HCT116 (cell line): ENCODE results near the gene DEPDC5. TPM values are rescaled to one million over a fixed set of nuclear protein-coding genes. Genes with fewer than 3 reads are reported as not detected.
A peak's percentile ranks its signal among the peaks of the same experiment; 100 is the strongest.

Source experiments
- ATAC-seq: fragments of 200-7000 bp; cut with Tn5 transposase; 2 replicates; pipeline ENCODE4 v1.9.1; 2020; ENCODE audit warnings: mild to moderate bottlenecking, moderate library complexity
- BruUV-seq: library from RNA; stranded (reverse); fragments of 400-500 nt; replicated peaks from 2 replicates; lab custom pipeline; 2021; lab: Mats Ljungman, UMichigan
- CTCF ChIA-PET: fragments of 300-600 bp; sonication (Branson Sonifier 250); formaldehyde crosslinking; loops from one replicate; lab custom pipeline; 2021; ENCODE audit warnings: antibody characterized with exemption; lab: Charles Lee
- POLR2A ChIA-PET: fragments of 300-600, 350-600 bp; sonication (Branson Sonifier 250); formaldehyde crosslinking; loops from one replicate; lab custom pipeline; 2021; ENCODE audit warnings: antibody characterized with exemption; lab: Charles Lee
- RAD21 ChIA-PET, 2 experiments: fragments of 300-600 bp; sonication (Branson Sonifier 250); formaldehyde crosslinking; loops; one replicate each; lab custom pipeline; 2023; ENCODE audit warnings: low total read pairs in 2 of 2; ENCODE audit not compliant: uncharacterized antibody in 2 of 2, unreplicated experiment in 2 of 2, low non-redundant PET in 1 of 2; lab: Charles Lee
- DNase-seq: peaks from one replicate; pipeline ENCODE4 v3.0.0-alpha.2; 2010; ENCODE audit warnings: low read depth, low spot score
- H2AFZ ChIP-seq: fragments of 200-600 bp; shearing (Covaris generic), sonication (generic); 2 replicates; pipeline ENCODE4 v1.6.1; 2017; ENCODE audit warnings: low read depth, mixed run types, mixed read lengths, antibody characterized with exemption, low read length; ENCODE audit not compliant: poor library complexity, severe bottlenecking
- H3K27ac ChIP-seq: 2 replicates; pipeline ENCODE4 v1.5.1; 2012; ENCODE audit warnings: low read depth, low read length
- H3K27me3 ChIP-seq: fragments of 200-600 bp; sonication (generic); 2 replicates; pipeline ENCODE4 v1.6.1; 2016; ENCODE audit warnings: mixed run types, low read length, mixed read lengths; ENCODE audit not compliant: insufficient read depth
- H3K36me3 ChIP-seq, 2 experiments: fragments of 200-500 bp in 1 of 2; fragments of 200-600 bp in 1 of 2; sonication (Bioruptor generic) in 1 of 2; sonication (generic) in 1 of 2; 2 replicates each; pipeline versions ENCODE4 v1.5.1 to v1.6.1; 2014 to 2016; ENCODE audit warnings: low read length in 2 of 2, inconsistent platforms in 1 of 2, mixed read lengths in 1 of 2, mixed run types in 1 of 2; ENCODE audit not compliant: insufficient read depth in 2 of 2, control insufficient read depth in 1 of 2
- H3K4me1 ChIP-seq, 2 experiments: fragments of 200-600 bp in 1 of 2; sonication (generic) in 1 of 2; 2 replicates each; pipeline versions ENCODE4 v1.5.1 to v1.6.1; 2012 to 2017; ENCODE audit warnings: low read length in 2 of 2, inconsistent platforms in 1 of 2, mild to moderate bottlenecking in 1 of 2, mixed read lengths in 1 of 2, mixed run types in 1 of 2, moderate library complexity in 1 of 2; ENCODE audit not compliant: insufficient read depth in 2 of 2, control insufficient read depth in 1 of 2
- H3K4me2 ChIP-seq: fragments of 200-600 bp; sonication (generic); 2 replicates; pipeline ENCODE4 v1.6.1; 2017; ENCODE audit warnings: mixed run types, low read length, mixed read lengths
- H3K4me3 ChIP-seq, 2 experiments: fragments of 200-600 bp in 1 of 2; sonication (generic) in 1 of 2; replicated peaks in 1 of 2; 2 replicates each; pipeline ENCODE4 v1.5.1; 2011 to 2016; ENCODE audit warnings: low read length in 2 of 2, control low read depth in 1 of 2, low read depth in 1 of 2, mild to moderate bottlenecking in 1 of 2, mixed read lengths in 1 of 2, mixed run types in 1 of 2
- H3K79me2 ChIP-seq: fragments of 200-600 bp; sonication (generic); 2 replicates; pipeline ENCODE4 v1.6.1; 2017; ENCODE audit warnings: mild to moderate bottlenecking, mixed run types, low read length, moderate library complexity, mixed read lengths; ENCODE audit not compliant: insufficient read depth
- H3K9ac ChIP-seq: fragments of 200-600 bp; sonication (generic); 2 replicates; pipeline ENCODE4 v1.6.1; 2016; ENCODE audit warnings: low read length, mixed read lengths
- H3K9me2 ChIP-seq: fragments of 200-600 bp; sonication (generic), shearing (Covaris generic); 2 replicates; pipeline ENCODE4 v1.6.1; 2017; ENCODE audit warnings: mixed run types, mild to moderate bottlenecking, moderate library complexity; ENCODE audit not compliant: insufficient read depth
- H3K9me3 ChIP-seq, 2 experiments: fragments of 200-500 bp in 1 of 2; fragments of 200-600 bp in 1 of 2; sonication (Bioruptor generic) in 1 of 2; sonication (generic) in 1 of 2; 2 replicates each; pipeline ENCODE4 v1.6.1; 2014 to 2017; ENCODE audit warnings: low read length in 2 of 2, mixed read lengths in 2 of 2, inconsistent platforms in 1 of 2, low read depth in 1 of 2, mild to moderate bottlenecking in 1 of 2, mixed run types in 1 of 2, moderate library complexity in 1 of 2; ENCODE audit not compliant: control insufficient read depth in 1 of 2, insufficient read depth in 1 of 2
- H4K20me1 ChIP-seq: fragments of 200-600 bp; sonication (generic), shearing (Covaris generic); 2 replicates; pipeline ENCODE4 v1.6.1; 2017; ENCODE audit warnings: mixed run types, mild to moderate bottlenecking, moderate library complexity; ENCODE audit not compliant: insufficient read depth
- ATF3 ChIP-seq: IDR thresholded peaks from 2 replicates; pipeline ENCODE4 v1.6.1; 2012
- ELF1 ChIP-seq: IDR thresholded peaks from 2 replicates; pipeline ENCODE4 v1.6.1; 2012; ENCODE audit warnings: low read depth, borderline replicate concordance
- EZH2 ChIP-seq: fragments of 200-600 bp; sonication (generic); IDR thresholded peaks from 2 replicates; pipeline ENCODE4 v1.6.1; 2017; ENCODE audit warnings: antibody characterized with exemption, mixed run types
- EZH2phosphoT487 ChIP-seq: fragments of 200-600 bp; IDR thresholded peaks from 2 replicates; pipeline ENCODE4 v1.6.1; 2018; ENCODE audit warnings: antibody characterized with exemption, borderline replicate concordance
- FOSL1 ChIP-seq: IDR thresholded peaks from 2 replicates; pipeline ENCODE4 v1.6.1; 2012; ENCODE audit warnings: low read depth
- JUND ChIP-seq: IDR thresholded peaks from 2 replicates; pipeline ENCODE4 v1.6.1; 2012
- POLR2AphosphoS5 ChIP-seq: IDR thresholded peaks from 2 replicates; pipeline ENCODE4 v1.6.1; 2011; ENCODE audit warnings: mild to moderate bottlenecking, low read depth, low read length, moderate library complexity
- RAD21 ChIP-seq: IDR thresholded peaks from 2 replicates; pipeline ENCODE4 v1.6.1; 2012; ENCODE audit warnings: low read depth, mild to moderate bottlenecking
- TCF7L2 ChIP-seq: IDR thresholded peaks from 2 replicates; pipeline ENCODE4 v1.7.0; 2011; ENCODE audit warnings: borderline replicate concordance, inconsistent platforms; ENCODE audit not compliant: insufficient read depth, insufficient read length; ENCODE audit errors: extremely low read depth
- intact Hi-C: fragments of 100-400 bp; cut with micrococcal nuclease; formaldehyde crosslinking; loops from 2 replicates; pipeline ENCODE4 v1.10.0; 2022
- total RNA-seq: library from RNA; stranded (reverse); gene quantifications from one replicate; pipeline ENCODE4 v1.2.1, GENCODE V29; 2021; ENCODE audit not compliant: unreplicated experiment
- TF ChIP-seq, protein P1 (sequence below), 3 experiments: fragments of 200-600 bp in 1 of 3; sonication (generic) in 1 of 3; IDR thresholded peaks in 2 of 3; conservative IDR thresholded peaks in 1 of 3; 2 replicates each; pipeline ENCODE4 v1.5.1; 2012 to 2017; ENCODE audit warnings: low read depth in 2 of 3, low read length in 2 of 3, antibody characterized with exemption in 1 of 3, borderline replicate concordance in 1 of 3, control low read depth in 1 of 3, mild to moderate bottlenecking in 1 of 3, mixed read lengths in 1 of 3, mixed run types in 1 of 3, moderate library complexity in 1 of 3; ENCODE audit not compliant: insufficient read depth in 1 of 3

Gene DEPDC5
- total RNA-seq, 1 experiment from 2014 or later: 35.0 TPM

DNA sequence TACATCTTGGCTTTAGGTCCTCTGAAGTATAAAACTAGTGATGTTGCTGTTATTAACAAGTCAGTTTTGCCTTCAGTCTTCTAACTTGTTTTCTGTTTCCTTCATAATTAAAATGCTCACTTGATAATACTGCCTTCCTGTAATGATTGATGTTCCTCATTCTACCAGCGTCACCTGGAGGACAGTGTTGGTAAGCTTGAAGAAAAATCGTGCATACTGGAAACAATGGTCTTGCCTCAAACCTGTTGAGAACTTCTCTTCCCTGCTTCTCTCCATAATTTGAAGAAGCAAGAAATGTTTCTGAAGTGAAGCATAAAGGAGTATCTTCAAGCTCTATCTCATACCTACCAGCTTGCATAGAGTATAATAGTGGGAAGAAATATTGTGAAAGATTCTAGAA, 193.5 kb downstream of the DEPDC5 start:
- DNase-seq (no peak), ATAC-seq (no peak)
- no peak overlapping the region for H3K9ac ChIP-seq
- H3K9me3 ChIP-seq: no peaks in the 10 kb centered on the region
- CTCF ChIA-PET: interaction anchor here (1.0 to 1.6 kb wide), 3 partner anchors 23 to 496 kb away, joined by 3 to 6 read pairs (median 6); no protein-coding TSS in a partner anchor
- H3K27me3 ChIP-seq: no peaks in the 10 kb centered on the region
- H3K36me3 ChIP-seq: peaks cover 27 to 39% of the 10 kb centered on the region in 2 experiments; a peak in 3 of 4 replicates
- H2AFZ ChIP-seq: no peak overlapping the region
- H3K4me2 ChIP-seq: peak overlapping the region; percentile 90; the same call in 1 of the 2 replicates
- H3K27ac ChIP-seq: peak overlapping the region; percentile 98; the same call in 1 of the 2 replicates
- H3K4me1 ChIP-seq: peaks cover 24 to 52% of the 10 kb centered on the region in 2 experiments
- POLR2A ChIA-PET: no interaction called here
- H3K9me2 ChIP-seq: no peaks in the 10 kb centered on the region
- no TSS peak for BruUV-seq
- H3K79me2 ChIP-seq: peaks cover 78% of the 10 kb centered on the region
- intact Hi-C loops: loop anchor here (1.0 to 10.0 kb wide), 3 partner anchors 122 to 282 kb away; partner anchors contain the start of genes DEPDC5 and PRR14L
- TF ChIP-seq JUND (no peak), TCF7L2 (no peak), EZH2phosphoT487 (no peak), FOSL1 (no peak), ATF3 (no peak), RAD21 (peak; percentile 77), EZH2 (no peak), POLR2AphosphoS5 (no peak), ELF1 (no peak)
- TF ChIP-seq, protein P1, sequence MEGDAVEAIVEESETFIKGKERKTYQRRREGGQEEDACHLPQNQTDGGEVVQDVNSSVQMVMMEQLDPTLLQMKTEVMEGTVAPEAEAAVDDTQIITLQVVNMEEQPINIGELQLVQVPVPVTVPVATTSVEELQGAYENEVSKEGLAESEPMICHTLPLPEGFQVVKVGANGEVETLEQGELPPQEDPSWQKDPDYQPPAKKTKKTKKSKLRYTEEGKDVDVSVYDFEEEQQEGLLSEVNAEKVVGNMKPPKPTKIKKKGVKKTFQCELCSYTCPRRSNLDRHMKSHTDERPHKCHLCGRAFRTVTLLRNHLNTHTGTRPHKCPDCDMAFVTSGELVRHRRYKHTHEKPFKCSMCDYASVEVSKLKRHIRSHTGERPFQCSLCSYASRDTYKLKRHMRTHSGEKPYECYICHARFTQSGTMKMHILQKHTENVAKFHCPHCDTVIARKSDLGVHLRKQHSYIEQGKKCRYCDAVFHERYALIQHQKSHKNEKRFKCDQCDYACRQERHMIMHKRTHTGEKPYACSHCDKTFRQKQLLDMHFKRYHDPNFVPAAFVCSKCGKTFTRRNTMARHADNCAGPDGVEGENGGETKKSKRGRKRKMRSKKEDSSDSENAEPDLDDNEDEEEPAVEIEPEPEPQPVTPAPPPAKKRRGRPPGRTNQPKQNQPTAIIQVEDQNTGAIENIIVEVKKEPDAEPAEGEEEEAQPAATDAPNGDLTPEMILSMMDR (IDR thresholded peaks at IDR 0.05 in 2 of 3, conservative IDR thresholded peaks at IDR 0.05 in 1 of 3; ENCODE audit: borderline replicate concordance in 1 of 3, insufficient read depth in 1 of 3, low read depth in 2 of 3, low read length in 2 of 3): peak; percentile 46 to 65 (median 55); a peak in 5 of 6 replicates
- TF ChIP-seq, all 23 proteins: peak for 2
- H3K4me3 ChIP-seq: no peak overlapping the region
- RAD21 ChIA-PET: no interaction called here
- H4K20me1 ChIP-seq: peaks cover 19% of the 10 kb centered on the region; the same call in 1 of the 2 replicates
